ENCODE measurements around the gene RAD51B.

RAD51B gene

GRCh38 chr14:68569970-68570409, 750.4 kb downstream of the RAD51B start:
- DNase-seq: no peak

DNA sequence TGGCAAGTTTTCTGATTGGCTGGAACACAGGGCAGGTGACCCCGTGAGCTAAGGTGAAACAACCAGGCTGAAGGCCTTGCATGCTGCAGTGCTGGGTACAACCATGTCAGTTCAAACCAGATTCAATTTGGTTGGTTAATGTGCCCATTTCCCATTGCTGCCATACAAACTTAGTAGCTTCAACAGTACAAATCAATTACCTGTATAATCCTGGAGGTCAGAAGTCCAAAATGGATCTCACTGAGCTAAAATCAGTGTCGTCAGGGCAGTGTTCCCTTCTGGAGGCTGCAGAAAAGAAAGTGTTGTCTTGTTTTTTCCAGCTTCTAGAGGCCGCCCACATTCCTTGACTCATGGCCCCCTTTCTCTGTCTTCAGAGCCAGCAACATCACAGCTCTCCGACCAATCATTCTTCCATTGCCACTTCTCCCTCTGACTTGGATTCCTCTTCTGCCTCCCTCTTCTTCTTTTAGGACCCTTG, 751.6 kb downstream of the RAD51B start:
- DNase-seq: no peak

GRCh38 chr14:68571928-68572525, 752.4 kb downstream of the RAD51B start:
- DNase-seq: no peak

GRCh38 chr14:68573126-68573525, 753.5 kb downstream of the RAD51B start:
- no peak for DNase-seq

DNA sequence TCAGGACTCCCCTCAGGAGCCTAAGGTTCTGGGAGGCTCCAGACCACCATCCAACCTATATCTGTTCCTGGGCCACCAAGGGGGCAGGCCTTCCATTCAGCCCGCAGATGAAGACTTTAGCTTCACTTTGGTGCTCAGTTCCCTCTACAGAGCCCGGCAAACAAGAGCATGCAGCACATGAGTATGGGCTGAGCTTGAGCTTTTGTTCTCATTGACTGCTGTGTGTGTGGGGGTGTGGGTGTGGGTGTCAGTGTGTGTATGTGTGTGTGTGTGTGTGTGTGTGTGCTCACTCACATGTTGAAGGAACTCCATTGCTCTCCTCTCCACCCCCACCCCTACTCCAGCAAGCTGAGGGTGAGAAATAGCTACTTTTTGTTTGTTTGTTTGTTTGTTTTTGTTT, 754.1 kb downstream of the RAD51B start:
- no peak for DNase-seq

DNA sequence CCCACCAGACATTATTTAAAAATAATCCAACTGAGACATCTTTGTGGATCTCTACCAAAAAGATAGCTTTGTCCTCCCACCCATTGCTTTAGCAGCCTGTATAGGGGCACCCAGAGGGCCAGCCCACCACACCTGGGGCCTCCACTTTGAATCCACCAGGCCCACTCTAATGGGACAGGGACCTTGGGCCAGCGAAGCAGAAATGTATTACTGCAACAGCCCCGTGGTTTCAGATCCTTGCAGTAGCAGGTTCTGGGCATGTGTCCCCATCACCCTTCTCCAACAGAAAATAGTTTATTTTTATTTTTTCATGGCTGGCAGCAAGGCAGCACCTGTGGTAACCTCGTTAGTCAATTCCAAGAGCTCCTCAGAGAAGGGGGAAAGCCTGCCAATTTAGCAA, 754.9 kb downstream of the RAD51B start:
- DNase-seq: no peak

DNA sequence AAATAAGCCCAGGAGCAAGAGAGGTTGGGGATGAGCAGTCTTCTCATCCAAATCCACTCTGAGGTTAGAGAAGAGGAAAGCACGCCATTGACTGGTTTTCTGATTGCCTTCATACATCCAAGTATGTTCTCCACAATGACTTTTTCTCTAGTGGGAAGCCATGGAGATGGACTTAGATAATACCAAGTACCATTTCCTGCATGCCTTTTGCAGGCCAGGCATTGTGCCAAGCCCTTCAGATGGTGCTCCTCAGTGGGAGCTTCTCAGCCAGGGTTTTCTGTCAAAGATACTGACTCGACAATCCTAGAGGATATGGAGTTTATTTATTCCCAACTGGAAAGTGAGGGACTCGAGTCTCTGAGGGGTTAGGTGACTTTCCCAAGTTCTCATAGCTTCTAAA, 755.3 kb downstream of the RAD51B start:
- DNase-seq: no peak

DNA sequence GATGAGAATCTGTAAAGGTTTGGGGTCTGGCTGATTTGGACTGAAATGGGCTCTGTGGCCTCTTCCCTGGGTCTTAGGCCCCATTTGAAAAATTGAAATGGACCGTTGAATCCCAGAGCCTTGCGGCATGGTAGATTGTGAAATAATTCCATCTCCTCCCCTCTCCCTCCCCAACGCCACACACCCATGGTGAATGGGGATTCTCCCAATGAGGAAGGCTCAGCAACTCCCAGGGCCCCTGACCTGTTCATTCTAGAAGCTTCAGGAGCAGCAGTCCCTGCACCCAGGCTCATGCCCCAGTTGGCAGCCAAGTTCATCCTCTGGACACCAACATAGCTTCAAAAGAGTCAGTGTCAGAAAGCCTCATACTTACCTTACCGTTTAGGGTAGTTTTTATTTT, 755.8 kb downstream of the RAD51B start:
- no peak for DNase-seq

GRCh38 chr14:68576031-68576430, 756.5 kb downstream of the RAD51B start:
- no peak for DNase-seq

DNA sequence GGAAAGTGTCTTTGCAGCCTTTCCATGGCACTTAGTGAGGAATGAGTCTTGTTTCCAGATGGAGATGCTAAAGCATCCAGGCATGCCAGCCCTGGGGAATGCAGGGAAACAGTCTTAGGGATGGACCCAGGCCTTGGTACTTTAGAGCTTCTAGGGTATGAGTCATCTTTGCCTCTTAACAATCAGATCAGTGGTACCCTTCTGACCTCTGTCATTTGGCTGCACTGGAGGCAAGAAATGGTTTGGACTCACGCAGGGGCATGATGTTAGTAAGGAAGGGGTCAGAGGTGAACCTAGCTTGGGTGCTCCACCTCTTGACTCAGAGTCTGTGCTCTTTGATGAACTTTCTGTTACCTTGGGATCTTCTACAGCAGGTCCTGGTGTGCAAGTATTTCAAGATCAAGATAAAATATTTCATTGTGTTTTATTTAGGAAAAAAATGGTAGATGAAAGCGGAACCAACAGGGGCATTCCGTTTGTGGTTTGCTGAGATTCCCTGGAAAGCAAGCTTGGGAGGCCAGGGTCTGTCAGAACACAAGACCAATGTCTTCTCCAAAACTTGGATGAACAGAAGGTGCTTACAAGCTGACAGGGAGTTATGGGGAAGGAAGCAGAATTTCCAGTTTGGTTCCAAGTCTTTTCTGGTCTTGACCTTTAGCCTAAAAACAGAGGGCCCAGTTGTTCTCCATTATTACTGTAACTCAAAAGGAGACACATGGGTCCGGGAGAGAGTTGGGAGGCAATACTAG, 757.1 kb downstream of the RAD51B start:
- DNase-seq: no peak

GRCh38 chr14:68577802-68578541, 758.4 kb downstream of the RAD51B start:
- no peak for DNase-seq

DNA sequence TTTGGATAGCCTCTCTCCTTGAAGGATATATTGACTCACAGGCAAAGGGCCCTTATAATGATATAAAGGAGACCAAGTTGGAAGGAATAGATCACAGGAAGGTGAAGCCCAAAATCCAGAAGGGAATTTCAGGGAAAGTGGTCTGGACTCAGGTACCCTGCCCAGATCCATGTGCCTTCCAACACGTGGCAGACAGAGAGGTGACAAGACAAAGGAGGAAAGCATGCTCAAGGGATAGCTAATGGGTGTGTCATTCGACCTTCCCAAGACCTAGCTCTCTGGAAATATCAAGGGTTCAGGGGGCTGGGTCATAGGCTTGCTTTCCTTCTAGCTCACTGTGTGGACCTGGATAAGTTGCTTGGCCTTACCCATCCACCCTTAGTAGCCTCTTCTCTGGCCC, 759.0 kb downstream of the RAD51B start:
- DNase-seq: no peak

GRCh38 chr14:68580096-68580645, 760.6 kb downstream of the RAD51B start:
- DNase-seq: no peak

DNA sequence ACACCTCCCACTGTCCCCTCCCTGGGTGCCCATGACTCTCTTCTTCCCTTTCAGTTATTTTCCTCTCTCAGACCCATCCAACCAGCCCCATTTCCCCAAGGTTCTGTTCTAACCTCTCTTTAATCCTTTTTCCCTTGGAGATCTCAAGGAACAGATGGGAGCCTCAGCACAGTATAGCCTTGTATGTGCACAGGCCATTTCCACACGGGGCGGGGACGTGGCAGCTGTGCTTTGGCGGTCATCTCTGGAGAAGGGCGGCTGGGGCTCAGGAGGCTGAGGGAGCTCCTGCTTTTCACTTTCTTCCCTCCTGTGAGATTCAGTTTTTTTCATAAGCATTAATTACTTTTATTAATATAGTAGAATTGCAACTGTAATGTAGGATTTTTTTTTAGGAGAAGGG, 761.1 kb downstream of the RAD51B start:
- DNase-seq: no peak

GRCh38 chr14:68583548-68584280, 764.1 kb downstream of the RAD51B start:
- no peak for DNase-seq

DNA sequence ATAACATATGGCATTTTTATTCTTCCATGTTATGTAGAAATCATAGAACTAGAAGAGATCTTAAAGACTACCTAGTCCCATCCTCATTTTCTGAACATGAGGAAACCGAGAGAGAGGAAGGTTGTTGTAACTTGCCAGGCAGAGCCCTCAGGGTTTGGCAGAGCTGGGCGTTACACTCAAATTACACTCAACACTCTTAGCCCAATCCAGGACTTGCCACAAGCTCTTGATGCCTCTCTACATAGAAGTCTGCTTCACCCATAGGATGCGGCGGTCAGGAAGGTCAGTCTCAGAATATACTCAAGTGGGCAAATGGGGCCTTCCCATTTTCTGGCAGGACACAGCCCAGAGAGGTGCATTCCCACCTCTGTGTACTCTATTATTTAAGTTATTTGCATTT, 765.2 kb downstream of the RAD51B start:
- DNase-seq: no peak

DNA sequence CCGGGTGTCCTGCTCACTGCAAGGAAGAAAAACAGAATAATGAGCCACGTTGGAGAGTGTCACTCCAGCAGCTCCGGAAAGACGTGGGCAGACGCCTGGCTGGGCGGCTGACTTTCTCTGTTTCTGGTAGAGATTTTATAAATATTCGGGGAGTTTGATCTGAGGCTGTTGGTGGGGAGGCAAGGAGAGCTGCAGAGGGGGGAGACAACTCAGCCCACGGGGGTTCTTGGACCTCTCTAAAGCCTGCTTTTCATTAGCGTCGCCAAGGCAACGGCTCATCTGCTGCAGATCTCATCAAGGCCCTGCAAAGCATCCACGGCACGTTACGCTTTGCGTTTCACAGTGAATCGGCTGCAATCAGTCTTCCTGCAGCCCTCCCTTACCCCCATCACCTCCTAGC, 766.1 kb downstream of the RAD51B start:
- DNase-seq: no peak

DNA sequence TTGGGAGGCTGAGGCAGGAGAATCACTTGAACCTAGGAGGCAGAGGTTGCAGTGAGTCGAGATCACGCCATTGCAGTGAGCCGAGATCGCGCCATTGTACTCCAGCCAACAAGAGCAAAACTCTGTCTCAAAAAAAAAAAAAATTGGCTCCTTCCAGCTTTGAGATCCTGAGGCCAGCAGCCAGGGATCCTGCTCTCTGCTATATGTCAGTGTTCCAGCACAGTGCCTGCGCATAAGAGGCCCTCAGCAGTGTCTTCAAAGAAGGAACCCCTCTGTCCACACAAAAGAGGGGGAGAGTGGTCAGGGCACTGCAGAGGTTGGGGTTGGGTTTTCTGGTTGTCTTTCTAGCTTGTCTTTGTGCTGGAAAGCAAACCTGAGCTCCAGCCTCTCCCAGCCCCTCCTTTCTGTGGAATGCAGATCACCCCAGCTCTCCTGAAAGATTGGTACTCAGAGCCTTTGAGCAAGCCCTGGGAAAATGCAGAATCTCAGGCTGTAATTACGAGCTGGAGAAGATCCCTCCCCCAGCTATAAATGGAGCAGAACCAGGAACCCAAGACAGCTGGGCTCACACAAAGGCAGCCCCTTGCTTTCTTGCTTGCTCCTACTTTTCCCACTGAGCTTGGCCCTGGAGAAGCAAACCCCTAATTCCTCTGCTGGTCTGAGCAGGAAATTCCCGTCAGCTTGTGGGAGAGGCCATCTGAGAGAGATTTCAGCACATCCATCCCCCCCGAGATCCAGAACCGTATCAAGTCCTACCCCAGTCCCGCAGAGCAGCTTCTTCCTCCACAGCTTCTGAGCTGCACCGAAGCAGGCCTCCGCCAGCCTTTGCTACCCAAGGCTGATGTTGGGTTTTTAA, 767.5 kb downstream of the RAD51B start:
- no peak for DNase-seq

DNA sequence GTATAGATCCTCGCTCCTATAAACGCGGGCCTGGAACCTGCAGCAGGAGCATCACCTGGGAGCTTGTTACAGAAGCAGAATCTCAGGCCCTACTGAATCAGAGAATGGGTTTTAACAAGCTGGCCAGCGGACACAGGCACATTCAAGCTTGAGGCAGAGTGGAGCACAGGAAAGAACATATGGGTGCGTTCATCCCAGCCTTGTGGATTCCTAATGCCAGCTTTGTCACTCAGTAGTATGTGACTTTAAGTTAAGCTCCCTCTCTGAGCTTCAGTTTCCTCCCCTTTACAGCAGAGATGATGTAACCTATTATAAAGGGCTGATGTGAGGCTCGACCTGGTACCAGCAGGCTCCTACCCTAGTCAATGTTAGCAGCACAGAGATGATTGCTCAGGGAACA, 768.4 kb downstream of the RAD51B start:
- no peak for DNase-seq

DNA sequence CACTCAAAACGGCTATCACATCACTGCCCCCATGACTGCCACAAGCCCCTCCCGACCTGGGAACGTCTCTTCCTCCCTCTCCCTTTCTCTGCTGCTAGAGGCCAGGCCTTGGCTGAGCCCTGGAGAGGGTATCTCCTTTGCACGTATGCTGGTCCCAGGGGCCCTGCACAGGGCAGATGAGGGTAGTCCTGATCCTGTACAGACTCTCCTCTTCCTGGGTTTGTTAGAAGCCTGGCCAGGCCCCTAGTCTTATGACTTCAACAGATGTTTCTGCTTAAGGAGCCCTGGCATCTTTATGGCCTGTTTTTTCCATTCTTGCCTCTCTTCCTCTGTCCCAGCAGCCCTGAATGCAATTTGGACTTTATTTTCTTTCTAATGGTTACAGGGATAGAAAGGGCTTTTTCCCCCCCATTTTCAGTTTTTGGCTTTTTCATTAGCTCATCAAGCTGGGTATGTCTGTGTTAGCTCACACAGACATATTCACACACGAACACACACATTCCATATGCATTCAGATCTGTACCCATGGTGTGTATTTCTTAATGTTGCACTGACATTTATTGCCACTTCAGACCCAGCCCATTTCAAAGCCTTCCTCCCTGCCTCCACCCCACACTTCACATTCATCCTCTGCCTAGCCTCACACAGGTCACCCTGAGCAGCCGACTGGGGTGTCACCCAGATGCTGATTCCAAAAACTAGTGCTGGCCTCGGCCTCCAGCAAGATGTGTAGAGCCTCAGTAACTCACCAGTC, 770.0 kb downstream of the RAD51B start:
- DNase-seq: no peak

DNA sequence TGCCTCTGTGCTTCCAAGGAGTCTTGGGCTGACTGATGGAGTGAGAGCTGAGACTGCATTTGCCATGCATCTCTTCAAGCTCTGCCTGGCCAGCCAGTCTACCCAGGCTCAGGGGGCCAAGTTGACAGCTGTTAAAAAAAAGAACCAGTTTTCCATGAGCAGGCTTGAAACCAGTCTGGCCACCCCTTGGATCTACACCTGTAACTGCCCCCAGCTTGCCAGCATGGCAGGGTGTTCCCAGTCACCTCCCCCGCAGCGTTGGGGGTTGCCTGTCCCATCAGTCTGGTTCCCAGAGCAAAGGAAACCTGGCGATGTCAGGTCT, 770.6 kb downstream of the RAD51B start:
- no peak for DNase-seq
